IPS-18c (cell line): ENCODE results near the gene TIAM2.

Source experiments
- H3K4me3 ChIP-seq: 2 replicates; pipeline ENCODE4 v1.7.0; 2013; ENCODE audit warnings: low read depth, mild to moderate bottlenecking, low read length, moderate library complexity; ENCODE audit not compliant: insufficient read depth
- H3K9me3 ChIP-seq: one replicate; pipeline ENCODE4 v1.6.1; 2013; ENCODE audit warnings: mild to moderate bottlenecking, low read length, moderate library complexity; ENCODE audit not compliant: control insufficient read depth, insufficient read depth

TIAM2 gene

DNA sequence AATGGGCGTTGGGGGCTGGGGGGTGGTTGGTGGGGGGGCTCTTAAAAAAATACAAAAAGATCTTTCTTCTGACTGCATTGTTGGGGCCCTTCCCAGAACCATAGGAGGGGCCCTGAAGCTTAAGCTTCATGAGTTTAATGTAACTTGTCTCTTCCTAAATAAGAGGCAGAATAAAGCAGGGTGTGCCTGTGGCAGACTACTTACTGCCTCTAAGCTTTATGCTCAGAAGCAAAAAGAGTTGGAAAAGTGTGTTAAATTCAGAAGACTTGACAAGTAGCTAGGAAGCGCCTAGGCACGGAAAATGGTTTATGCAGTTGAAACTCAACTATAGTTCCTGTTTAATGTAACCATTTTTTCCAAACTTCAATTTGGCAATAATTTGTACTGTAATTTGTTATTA is 44.5 kb downstream of the TIAM2 start:
- no peak overlapping the region for H3K4me3 ChIP-seq
- H3K9me3 ChIP-seq = peaks cover 2% of the 10 kb centered on the region

DNA sequence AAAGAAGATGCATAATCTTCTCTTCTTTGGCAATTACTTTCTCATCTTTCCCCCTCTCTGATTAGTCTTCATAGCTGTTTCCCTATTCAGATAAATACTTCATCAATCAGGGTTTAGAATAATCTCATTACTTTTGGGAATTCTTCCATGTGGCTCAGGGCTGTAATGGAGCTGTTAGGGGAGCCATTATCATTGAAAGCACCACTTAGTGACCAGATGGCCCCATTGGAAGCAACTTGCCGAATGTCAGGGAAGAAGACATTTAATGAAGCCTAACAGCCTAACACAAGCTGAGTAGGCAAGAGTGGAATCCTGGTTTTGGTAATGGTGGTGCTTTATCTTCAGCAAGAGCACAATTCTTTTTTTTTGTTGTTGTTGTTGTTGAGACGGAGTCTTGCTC is 45.0 kb downstream of the TIAM2 start:
- peaks cover 2% of the 10 kb centered on the region for H3K9me3 ChIP-seq
- H3K4me3 ChIP-seq = no peak overlapping the region

DNA sequence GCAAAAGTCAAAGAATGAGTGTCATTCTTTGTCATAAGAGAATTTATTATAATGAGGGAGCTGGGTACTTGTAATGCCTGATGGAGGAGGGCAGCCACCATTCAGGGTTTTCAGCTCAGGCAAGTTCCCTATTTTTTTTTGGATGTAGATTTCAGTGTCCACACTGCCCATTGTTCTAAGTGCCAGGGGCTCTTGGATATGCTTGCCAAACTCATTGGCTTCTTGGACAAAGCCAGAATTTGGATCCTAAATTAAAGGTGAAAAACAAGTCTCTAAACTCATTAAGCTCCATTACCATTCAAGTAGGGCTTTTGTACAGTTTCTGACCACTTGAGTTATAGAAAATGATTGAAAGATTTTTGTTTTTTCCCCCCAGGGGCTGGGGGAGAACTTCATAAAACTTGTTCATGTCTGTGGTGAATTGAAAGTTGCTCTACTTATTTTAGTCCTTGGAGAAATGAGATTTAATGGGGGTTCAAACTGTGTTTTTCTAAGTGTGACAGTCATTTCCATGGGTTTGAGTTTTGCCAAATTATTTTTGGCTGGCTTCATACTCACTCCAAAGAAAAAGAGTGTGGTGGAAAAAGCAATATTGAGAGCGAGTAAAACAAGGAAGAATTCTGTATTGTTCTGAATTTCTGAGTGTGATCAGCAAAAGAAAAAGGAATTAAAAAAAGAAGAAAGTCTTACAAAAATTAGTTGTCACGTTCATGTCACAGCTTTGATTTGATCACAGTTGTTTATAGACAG is 46.0 kb downstream of the TIAM2 start:
- Histone ChIP-seq H3K9me3 (peaks cover 2% of the 10 kb centered on the region), H3K4me3 (no peak overlapping the region)

DNA sequence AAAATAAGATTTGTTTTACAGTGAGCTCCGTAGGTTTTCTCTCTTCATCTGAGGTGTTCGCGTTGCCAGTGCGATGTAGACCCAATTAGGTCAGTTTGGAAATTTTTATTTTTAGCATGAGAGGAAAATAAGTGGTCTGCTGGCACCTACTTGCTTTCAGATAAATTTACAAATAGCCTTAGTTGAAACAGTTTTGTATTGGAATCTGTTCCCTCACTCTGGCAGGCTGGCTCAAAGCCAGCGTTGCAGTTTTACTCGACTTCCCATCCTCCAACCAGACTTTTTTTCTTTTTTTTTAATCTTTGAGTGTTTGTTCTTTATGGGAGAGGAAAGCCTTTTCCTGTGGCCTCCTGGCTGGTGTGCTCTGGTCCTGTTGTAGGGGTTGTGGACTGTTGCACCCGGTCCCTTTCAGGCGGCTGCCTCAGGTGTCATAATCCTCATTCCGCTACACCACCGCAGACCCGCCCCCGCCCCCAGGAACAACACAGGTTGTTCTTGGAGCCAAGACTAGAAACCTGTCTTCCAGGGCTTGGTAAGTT is 46.7 kb downstream of the TIAM2 start:
- Histone ChIP-seq H3K4me3 (no peak overlapping the region), H3K9me3 (peaks cover 2% of the 10 kb centered on the region)

DNA sequence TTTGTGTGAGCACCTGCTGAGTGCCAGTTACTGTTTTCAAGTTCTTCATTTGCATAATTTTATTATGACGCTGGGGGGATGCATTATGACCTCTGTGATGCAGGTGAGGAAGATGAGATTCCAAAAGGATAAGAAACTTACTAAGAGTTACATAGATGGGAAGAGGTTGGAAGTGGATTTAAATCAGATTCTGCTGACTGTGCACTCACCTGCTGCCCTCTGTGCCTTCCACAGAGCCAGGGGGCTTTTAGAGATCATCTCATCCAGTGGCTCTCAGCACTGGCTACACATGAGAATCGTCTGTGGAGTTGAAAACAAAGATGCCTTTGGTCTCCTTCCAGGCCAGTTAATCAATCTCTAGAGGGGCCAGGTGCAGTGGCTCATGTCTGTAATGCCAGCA is 47.9 kb downstream of the TIAM2 start:
- no peak overlapping the region for H3K4me3 ChIP-seq
- H3K9me3 ChIP-seq = peaks cover 2% of the 10 kb centered on the region

DNA sequence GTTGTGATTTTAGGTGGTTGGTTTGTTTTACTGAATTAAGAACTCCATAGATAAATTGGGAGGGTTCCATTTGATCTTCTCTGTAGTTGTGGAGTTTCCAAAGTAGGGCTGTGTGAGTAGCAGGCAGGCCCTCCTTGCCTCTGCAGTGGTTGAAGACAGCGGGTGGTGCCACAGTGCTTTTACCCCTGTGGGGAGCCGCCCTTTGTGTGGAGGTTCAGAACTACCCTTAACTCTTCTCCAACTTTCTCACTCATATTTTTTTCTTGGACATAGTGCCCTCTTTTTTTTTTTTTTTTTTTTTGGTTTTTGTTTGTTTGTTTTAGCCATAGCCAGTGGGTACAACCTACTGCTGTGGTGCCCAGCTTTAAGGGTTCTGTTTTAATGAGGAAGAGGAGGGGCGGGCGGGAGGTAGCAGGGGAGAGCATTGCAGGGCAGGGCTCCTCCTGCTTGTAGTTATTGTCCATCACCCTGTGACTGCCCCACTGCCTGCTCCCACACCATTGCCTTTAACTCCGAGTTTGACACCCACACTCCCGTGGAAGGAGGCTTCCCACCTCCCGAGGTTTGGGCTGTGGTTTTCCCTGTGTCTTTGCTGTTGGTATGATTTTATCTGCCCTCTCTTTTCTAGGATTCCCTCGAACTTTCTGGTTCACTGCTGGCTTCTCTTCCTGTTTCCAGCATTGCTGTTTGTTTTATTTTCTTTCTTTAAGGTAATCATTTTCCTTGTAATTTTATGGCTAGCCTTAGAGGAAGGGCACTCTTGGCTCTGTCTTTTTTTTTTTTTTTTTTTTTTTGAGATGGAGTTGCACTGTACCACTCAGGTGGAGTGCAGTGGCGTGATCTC is 50.7 kb downstream of the TIAM2 start:
- peaks cover 2% of the 10 kb centered on the region for H3K9me3 ChIP-seq
- no peak overlapping the region for H3K4me3 ChIP-seq

DNA sequence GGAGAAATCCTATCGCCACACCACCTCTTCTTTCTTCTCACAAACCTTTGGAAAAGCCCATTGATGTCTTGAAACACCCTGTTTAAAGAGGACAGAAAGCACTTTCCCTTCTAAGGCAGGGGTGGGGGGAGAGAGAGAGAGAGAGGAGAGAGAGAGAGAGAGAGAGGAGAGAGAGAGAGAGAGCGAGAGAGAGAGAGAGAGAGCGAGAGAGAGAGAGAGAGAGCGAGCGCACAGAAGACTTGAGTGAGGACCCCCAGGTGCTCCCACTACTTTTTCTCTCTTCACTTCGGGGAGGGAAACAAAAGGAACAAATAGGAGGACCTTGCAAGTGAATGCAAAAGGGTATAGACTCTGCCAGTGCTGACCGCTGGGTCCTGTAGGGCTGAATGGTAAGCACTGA is 52.4 kb downstream of the TIAM2 start:
- H3K9me3 ChIP-seq = peaks cover 2% of the 10 kb centered on the region
- no peak overlapping the region for H3K4me3 ChIP-seq

DNA sequence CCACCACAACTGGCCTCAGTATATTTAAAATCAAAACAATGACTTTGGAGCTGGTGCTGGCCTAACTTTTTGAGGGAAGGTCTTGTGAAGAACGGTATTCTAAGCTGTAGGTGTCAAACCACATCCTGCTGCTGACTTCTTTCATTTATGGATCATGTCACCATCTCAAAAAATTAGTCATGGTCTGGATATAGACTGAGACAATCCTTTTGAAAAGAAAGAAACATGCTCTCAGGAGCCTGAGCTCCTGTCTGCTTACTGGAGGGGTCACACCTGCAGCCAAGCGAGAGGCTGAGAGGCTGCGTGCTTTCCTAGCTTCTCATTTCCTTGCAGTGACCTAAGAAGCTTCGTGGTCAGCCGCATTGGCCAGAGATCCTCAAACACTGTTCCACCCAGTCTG is 55.2 kb downstream of the TIAM2 start:
- Histone ChIP-seq H3K9me3 (no peaks in the 10 kb centered on the region), H3K4me3 (no peak overlapping the region)

DNA sequence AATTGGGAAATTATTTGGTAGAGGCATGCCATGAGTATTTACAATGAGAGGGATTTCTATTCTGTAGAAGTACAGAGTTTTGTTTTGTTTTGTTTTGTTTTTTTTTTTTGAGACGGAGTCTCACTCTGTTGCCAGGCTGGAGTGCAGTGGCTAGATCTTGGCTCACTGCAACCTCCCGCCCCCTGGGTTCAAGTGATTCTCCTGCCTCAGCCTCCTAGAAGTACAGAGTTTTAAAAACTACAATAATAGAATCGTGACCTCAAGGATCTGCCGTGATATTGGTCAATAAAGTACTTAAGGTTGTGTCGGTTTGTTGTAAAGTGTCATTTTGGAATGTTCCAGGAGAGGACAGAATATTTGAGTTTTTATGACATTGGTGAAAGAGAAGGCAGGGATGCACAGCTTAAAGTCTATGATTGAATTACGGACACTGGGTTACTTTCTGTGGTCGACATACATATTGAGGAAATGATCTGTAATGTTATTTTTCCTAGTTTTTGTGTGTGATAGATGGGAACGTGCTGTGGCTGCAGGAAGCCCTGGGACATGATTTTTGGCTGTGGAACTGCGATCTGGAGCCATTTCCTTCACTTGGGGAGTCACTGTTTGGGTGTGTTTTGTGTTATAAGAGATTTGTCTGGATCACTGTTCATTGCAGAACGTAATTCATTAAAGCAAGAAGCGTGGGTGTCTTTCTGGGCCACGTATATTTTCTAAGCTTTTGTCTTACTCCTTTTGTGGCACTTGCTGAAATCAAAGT is 59.6 kb downstream of the TIAM2 start:
- H3K4me3 ChIP-seq = no peak overlapping the region
- H3K9me3 ChIP-seq = no peaks in the 10 kb centered on the region

DNA sequence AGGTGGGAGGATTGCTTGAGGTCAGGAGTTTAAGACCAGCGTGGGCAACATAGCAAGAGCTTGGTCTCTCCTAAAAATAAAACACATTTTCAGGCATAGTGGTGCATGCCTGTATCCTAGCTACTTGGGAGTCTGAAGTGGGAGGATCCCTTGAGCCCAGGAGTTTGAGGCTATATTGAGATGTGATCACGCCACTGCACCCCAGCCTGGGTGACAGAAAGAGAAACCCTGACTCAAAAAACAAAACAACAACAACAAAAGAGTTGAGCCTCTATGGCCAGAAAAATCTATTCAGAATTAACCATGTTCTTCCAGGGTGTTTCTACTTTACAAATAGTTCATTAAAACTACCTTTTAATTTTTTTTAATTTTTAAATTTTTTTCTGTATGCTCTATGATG is 60.6 kb downstream of the TIAM2 start:
- no peaks in the 10 kb centered on the region for H3K9me3 ChIP-seq
- no peak overlapping the region for H3K4me3 ChIP-seq

DNA sequence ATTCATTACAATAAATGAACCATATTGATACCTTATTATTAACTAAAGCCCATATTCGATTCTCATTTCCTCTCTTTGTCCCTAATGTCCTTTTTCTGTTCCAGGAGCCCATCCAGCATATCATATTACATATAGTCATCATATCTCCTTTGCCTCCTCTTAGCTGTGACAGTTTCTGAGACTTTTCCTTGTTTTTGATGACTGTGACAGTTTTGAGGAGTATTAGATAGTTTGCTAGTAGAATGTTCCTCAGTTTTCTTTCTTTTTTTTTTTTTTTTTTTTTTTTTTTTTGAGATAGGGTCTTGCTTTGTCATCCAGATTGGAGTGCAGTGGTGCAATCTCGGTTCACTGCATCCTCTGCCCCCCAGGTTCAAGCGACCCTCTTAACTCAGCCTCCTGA is 61.6 kb downstream of the TIAM2 start:
- no peaks in the 10 kb centered on the region for H3K9me3 ChIP-seq
- H3K4me3 ChIP-seq = no peak overlapping the region

DNA sequence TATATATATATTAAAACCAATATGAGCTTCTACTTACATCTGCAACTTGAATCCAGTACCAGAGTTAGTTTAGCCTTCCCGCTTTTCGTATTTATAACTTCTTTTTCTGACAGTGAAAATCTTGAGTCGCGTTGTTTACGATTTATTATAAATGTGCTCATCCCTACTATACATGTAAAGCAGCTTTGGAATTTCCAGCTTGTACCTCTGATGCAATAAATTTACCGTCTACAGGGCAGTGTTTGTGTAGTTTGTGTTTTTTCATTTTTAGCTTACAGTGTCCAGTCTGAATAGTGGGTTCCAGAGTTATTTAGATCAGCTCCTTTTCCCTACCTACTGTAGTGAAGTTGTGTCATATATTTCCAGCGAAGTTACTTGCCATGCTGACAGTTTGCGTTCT is 66.3 kb downstream of the TIAM2 start:
- Histone ChIP-seq H3K4me3 (no peak overlapping the region), H3K9me3 (no peaks in the 10 kb centered on the region)

DNA sequence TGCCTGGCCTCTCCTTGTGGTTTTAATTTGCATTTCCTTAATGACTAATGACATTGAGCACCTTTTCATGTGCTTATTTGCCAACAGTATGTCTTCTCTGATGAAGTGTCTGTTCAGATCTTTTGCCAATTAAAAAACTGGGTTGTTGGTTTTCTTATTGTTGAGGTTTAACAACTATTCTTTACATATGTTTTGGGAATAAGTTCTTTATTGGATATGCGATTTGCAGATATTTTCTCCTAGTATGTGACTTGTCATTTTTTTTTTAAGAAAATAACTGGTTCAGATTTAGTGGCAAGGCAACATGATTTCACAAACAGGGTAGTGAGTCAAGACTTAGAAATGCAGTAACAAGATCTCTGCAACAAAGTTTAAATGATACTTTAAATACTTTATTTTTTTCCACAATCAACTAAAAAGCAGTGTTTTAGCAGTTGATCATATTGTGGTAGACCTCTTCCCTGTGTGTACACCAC is 67.8 kb downstream of the TIAM2 start:
- Histone ChIP-seq H3K4me3 (no peak overlapping the region), H3K9me3 (no peaks in the 10 kb centered on the region)

DNA sequence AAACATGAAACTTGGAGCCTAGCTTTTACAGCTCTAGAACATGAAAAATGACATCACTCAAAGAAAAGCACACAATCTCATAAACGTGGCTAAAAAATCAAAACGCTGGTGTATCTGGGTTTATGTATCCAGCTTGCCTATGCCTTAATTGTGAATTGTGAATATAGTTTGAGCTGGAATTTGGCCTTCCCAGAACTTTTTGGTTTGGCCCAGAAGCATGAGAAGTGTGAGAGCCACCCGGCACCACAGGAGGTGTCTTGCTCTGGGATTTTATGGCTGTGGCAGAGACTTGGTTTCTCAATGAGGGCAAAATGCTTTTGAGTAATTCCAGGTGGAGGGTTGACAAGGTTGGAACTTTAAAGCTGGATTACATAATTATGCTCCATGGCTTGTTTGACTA is 69.2 kb downstream of the TIAM2 start:
- no peaks in the 10 kb centered on the region for H3K9me3 ChIP-seq
- no peak overlapping the region for H3K4me3 ChIP-seq

DNA sequence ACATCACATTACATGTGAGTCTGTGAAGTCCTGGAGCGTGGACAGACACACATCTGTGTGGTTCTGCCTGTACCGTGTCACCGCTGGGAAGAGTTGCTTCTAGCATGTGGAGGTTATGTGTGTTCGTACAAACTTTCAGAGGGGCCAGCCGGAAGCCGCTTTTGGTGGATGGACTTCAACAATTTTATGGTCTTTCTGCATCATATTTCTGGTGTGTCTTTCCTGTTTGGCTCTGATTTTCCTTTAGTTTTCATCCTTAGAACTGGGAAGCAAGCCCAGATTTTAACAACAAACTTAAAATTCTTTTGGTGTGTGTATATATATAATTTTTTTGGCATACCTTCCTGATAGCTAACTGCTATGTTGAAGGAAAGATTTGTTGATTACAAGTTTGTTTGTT is 71.2 kb downstream of the TIAM2 start:
- Histone ChIP-seq H3K4me3 (no peak overlapping the region), H3K9me3 (no peaks in the 10 kb centered on the region)

DNA sequence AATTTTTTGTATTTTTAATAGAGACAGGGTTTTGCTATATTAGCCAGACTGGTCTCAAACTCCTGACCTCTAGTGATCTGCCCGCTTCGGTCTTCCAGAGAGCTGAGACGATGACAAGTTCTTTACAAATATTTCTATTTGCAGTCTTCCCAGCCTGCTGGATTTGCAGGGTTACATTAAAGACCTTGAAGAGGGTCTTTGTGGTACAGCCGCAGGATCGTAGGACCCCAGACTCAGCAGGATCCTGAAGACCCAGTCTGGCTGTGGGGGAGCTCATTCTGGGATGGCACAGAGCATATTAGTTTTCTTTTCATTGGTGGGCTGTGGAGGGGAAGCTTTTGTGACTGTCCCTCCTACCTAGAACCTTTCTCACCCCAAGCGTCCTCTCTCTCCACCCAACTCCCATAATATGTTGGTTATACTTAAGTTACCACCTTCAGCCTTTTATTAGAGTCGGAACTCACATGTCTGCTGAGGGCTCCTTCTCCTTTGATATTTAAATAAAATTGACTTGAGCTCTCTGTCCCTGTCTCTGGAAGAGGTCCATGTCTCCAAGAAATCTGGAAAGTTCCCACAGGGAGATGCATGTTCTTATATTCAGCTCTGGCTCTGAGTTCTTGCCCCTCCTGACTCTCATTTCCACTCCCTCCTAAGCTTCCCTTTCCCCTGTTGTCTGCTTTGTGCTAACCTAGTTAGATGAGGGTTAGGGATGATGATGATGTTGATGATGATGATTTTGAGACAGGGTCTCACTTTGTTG is 72.0 kb downstream of the TIAM2 start:
- no peaks in the 10 kb centered on the region for H3K9me3 ChIP-seq
- H3K4me3 ChIP-seq = no peak overlapping the region
